ENCODE results near the gene CACNB2.

GRCh38 chr10:18409599-18410397 lies 269.6 kb downstream of the CACNB2 start:
- TF ChIP-seq POLR2A (IDR thresholded peaks at IDR 0.05) (no peak), CTCF (IDR thresholded peaks at IDR 0.05 in 4 of 5, conservative IDR thresholded peaks at IDR 0.05 in 1 of 5) (no peak)

Data from gastrocnemius medialis (tissue), 4 donors.